ENCODE measurements around the gene CCDC85C. TPM values are rescaled to one million over a fixed set of nuclear protein-coding genes. Genes with fewer than 3 reads are reported as not detected.
A peak's percentile ranks its signal among the peaks of the same experiment; 100 is the strongest.

CCDC85C gene
- total RNA-seq, 2 experiments from 2014 or later, result 10.2 to 11.7 TPM

DNA sequence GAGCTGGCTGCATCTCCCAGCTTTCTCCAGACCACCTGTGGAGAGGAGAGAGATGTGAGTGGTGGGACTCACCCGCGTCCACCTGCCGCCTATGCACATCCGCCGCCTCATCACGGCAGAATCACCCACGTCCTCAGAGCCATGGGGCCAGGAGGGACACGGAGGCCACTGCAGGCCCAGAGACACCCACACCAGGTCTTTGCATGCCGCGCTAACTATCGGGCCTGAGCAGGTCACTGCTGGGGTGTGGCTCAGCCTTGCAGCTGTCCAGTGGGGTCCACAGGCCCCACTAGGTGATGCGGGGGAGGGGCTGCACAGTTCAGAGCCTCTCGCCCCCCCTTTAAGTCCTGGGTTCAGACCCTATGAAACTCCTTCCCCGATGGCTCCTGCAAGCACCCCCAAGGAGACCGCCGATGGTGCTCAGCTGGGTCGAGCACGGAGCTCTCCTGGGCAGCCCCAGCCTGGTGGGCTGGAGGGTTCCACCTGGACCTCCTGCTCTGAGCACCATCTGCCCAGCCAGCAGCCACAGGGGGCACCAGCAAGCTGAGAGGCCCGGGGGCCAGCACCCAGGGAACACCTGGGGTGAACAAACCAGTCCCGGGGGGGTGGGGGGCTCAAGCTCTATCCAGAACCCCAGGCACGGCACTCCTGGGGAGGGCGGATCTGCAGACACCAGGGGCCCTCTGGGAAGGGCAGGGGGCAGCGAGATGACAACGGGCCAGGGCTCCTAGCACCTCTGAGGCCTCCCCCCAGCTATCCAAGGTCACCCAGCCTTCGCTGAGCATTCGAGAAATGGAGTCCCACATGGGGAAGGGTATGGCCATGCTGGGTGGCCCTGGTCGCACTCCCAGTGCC lies 88.5 kb downstream of the CCDC85C start:
- H3K27me3 Mint-ChIP-seq, result no peaks in the 10 kb centered on the region
- no peak overlapping the region for H3K27ac Mint-ChIP-seq
- no peak for DNase-seq
- peaks cover 2% of the 10 kb centered on the region for H3K36me3 Mint-ChIP-seq (ENCODE audit: low read depth)
- no peaks in the 10 kb centered on the region for H3K4me1 Mint-ChIP-seq
- no peaks in the 10 kb centered on the region for H3K9me3 Mint-ChIP-seq
- no peak overlapping the region for H3K4me3 Mint-ChIP-seq
- ChIA-PET POLR2A (no interaction called here), CTCF (interaction anchor here (0.7 kb wide), 1 partner anchor 336 kb away, joined by 3 read pairs; no protein-coding TSS in a partner anchor)

DNA sequence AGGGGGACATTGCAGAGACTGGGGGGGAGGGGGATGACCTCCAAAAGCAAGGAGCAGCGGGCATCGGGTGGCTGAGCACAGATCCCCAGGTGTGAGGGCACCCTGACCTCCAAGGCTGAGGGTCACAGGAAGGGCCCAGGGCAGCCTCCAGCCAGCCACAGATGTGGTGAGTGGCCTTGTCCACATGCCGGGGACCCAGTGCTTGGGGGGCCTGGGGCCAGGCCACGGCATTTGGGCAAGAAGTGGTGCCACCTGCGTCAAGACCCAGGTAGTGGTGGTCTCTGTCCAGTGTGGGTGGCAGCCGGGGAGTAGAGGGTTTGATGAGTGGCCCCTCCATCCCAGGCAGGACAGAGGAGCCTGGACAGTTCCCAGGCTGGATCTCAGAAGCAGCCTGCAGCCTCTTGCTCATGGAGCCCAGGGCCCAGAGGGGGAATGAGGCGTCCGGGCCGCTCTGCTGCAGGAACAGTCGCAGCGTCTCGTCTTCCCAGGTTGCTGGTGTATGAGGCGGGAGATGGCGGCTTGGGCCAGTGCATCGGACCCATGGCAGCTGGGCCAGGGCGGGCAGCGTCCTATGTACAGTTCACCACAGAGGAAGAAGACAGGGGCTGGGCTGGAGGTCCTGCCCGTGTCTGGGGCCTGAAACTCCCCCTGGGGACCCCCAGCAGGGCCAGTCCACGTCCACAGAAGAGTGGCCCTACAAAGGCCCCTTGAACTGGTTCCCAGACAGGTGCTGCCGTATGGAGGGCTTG lies 89.3 kb downstream of the CCDC85C start:
- Mint-ChIP-seq H3K9me3 (no peaks in the 10 kb centered on the region), H3K27me3 (no peaks in the 10 kb centered on the region), H3K4me3 (no peak overlapping the region), H3K27ac (no peak overlapping the region), H3K36me3 (ENCODE audit: low read depth) (peaks cover 2% of the 10 kb centered on the region), H3K4me1 (no peaks in the 10 kb centered on the region)
- ChIA-PET CTCF (no interaction called here), POLR2A (no interaction called here)
- DNase-seq, result no peak

DNA sequence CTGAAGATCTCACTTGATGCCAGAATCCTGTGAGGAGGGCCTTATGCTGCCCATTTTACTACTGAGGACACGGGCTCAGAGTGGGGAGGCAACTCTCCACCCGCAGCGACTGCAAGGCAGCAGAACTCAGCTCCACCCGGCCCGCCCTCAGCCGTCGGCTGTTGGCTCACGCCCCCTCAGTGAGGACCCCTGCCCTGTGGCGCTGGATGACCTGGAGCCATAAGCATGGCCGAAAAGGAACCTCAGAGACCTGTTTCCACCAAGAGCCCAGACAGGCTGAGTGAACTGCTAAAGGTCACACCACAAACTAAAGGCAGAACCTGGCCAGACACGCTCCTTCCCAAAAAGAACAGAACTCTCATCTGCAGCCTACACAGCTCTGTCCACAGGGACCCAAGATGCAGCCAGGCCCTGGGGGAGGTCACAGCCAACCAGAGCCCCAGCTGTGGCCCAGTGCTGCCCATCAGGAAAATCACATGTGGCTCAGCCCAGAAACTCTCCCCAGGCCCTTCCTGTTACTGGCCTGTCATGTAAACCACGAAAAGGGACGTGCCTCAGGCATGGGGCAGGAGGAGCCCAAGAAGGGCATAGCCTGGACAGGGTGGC lies 90.0 kb downstream of the CCDC85C start:
- no peaks in the 10 kb centered on the region for H3K27me3 Mint-ChIP-seq
- H3K27ac Mint-ChIP-seq, result no peak overlapping the region
- no peaks in the 10 kb centered on the region for H3K9me3 Mint-ChIP-seq
- peaks cover 6% of the 10 kb centered on the region for H3K36me3 Mint-ChIP-seq (ENCODE audit: low read depth)
- H3K4me3 Mint-ChIP-seq, result no peak overlapping the region
- no peak for DNase-seq
- no peaks in the 10 kb centered on the region for H3K4me1 Mint-ChIP-seq
- ChIA-PET POLR2A (no interaction called here), CTCF (interaction anchor here (2.7 kb wide), 1 partner anchor 11 kb away, joined by 7 read pairs; no protein-coding TSS in a partner anchor)

DNA sequence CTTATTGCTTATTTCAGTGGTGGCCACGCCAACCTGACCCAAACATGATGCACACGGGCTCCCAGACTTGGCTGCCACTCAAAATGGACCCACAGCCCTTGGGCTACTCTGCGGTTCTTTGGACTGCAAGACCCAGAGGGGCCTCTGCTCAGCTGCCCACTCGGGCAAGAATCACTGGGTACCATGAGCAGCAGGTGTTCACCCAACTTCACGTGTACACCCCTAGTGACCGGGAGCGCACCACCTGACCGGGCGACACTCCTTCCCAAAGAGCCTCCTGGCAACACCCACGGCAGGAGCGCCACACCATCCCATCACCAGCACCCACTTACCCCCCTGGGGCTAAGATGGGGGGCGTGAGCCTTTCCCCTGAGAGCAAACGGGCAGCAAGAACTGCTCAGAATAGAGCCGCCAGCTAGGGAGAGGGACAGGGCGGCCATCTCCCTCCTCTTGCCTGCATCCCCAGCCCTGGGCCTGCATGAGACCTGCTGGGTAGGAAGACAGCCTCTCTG lies 90.8 kb downstream of the CCDC85C start:
- POLR2A ChIA-PET, result no interaction called here
- peaks cover 13% of the 10 kb centered on the region for H3K36me3 Mint-ChIP-seq (ENCODE audit: low read depth)
- CTCF ChIA-PET, result interaction anchor here (2.7 kb wide), 1 partner anchor 12 kb away, joined by 7 read pairs; no protein-coding TSS in a partner anchor
- H3K27me3 Mint-ChIP-seq, result no peaks in the 10 kb centered on the region
- H3K4me3 Mint-ChIP-seq, result no peak overlapping the region
- H3K4me1 Mint-ChIP-seq, result no peaks in the 10 kb centered on the region
- DNase-seq, result no peak
- no peaks in the 10 kb centered on the region for H3K9me3 Mint-ChIP-seq
- no peak overlapping the region for H3K27ac Mint-ChIP-seq

DNA sequence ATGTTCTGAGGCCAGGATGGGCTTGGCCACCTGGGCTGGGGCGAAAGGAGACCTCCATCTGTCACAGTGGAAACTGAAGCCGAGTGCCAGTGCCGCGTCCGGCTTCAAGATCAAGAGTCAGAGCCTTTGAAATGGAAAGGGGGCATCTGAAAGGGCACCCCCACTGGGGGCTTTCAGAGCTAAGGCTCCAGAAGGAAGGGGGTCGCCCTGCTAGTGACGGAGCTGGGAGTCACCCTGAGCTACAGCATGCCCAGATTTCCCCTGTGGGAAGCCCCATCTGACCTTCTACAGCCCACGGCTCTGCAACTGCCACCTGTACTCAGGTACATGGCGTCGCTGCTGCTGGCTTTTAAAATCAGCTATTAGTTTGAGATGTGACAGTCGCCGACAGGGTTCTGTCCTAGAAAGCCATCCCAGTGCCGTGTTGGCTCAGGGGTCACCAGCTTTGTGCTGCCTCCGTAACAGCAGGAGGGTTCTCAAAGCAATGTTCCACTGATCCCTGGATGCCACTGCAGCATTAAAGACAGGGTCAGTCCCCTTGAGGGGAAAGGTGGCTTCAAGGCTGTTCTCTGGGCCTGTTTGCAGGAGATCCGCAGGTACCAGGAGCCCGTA lies 91.3 kb downstream of the CCDC85C start:
- POLR2A ChIA-PET, result no interaction called here
- Mint-ChIP-seq H3K4me1 (no peaks in the 10 kb centered on the region), H3K27ac (no peak overlapping the region), H3K27me3 (no peaks in the 10 kb centered on the region), H3K36me3 (ENCODE audit: low read depth) (peaks cover 18% of the 10 kb centered on the region), H3K4me3 (no peak overlapping the region), H3K9me3 (no peaks in the 10 kb centered on the region)
- CTCF ChIA-PET, result interaction anchor here (2.7 kb wide), 1 partner anchor 13 kb away, joined by 7 read pairs; no protein-coding TSS in a partner anchor
- peak; percentile 11 for DNase-seq

DNA sequence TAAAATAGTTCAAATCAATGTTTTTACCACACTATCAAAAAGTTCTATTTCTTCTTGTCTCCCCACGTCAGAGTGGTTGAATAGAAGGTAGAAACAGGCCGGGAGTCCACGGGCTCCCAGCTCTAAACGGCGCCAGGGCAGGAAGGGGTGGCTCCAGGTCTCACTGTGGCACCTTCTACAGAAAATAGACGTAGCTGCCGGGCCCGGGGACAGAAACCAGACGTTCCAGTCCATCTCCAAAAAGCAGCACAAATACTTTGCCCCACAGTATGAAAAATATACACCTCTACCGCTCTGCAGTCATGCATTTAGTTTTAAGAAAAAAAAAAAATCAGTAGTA lies 91.9 kb downstream of the CCDC85C start:
- ChIA-PET POLR2A (no interaction called here), CTCF (interaction anchor here (2.7 kb wide), 1 partner anchor 13 kb away, joined by 7 read pairs; no protein-coding TSS in a partner anchor)
- Mint-ChIP-seq H3K4me3 (no peak overlapping the region), H3K4me1 (no peaks in the 10 kb centered on the region), H3K27me3 (no peaks in the 10 kb centered on the region), H3K9me3 (no peaks in the 10 kb centered on the region), H3K27ac (no peak overlapping the region), H3K36me3 (ENCODE audit: low read depth) (peaks cover 23% of the 10 kb centered on the region)
- no peak for DNase-seq

DNA sequence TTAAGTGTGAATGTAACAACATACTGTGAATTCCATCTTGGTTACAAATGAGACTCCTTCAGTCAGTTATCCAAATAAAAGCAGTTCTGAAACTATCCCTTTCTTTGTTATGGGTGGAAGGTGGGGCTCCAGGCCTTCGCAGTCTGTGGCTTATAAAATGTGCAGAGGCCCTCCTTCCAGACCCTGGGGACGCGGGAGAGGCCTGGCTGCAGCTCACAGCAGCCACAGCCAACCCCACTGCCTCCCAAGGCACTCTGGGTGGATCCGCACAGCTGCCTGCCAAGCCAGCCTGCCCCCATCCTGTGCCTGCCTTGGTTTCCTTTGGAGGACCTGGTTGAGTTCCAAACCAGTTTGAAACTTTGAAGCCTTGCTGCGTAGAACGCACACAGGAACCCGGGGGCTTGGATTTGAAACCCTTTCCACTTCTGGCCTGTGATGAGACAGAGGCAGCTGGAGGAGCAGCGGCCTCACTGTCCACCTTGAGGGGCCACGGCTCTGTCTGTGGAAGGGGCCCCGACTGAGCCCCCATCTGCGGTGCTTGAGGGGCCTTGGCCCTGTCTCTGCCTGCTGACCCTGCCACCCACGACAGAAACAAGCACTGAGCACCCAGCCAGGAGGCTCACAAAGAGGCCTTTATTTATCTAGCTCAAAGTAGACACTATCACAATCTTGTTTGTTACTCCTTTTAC lies 92.4 kb downstream of the CCDC85C start:
- ChIA-PET CTCF (interaction anchor here (2.7 kb wide), 1 partner anchor 14 kb away, joined by 7 read pairs; no protein-coding TSS in a partner anchor), POLR2A (no interaction called here)
- H3K4me1 Mint-ChIP-seq, result no peaks in the 10 kb centered on the region
- no peak overlapping the region for H3K4me3 Mint-ChIP-seq
- no peak for DNase-seq
- H3K36me3 Mint-ChIP-seq (ENCODE audit: low read depth), result peaks cover 28% of the 10 kb centered on the region
- H3K27ac Mint-ChIP-seq, result no peak overlapping the region
- no peaks in the 10 kb centered on the region for H3K27me3 Mint-ChIP-seq
- H3K9me3 Mint-ChIP-seq, result no peaks in the 10 kb centered on the region

DNA sequence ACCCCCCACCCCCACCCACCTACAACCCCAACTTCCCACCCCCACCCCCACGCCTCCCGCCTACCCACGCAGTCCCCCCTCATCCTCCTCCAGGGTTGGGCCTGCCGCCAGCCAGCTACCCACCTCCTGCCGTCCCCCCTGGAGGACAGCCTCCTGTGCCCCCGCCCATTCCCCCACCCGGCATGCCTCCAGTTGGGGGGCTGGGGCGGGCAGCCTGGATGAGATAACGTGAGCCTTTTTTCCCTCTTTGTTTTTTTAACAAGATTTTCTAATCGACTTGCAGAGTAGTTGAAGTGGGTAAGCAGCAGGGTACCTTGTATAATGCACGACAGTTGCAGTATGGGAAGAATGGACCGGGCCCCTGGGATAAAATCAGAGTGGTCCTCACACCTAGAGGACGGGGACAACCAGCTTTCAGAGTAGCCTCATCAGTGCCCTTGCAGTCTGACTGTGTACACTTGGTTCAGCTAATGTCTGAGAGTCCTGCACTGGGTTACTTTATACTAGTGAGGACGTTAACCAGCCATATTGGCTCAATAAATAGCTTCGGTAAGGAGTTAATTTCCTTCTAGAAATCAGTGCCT lies 93.4 kb downstream of the CCDC85C start:
- Mint-ChIP-seq H3K4me3 (no peak overlapping the region), H3K27me3 (no peaks in the 10 kb centered on the region), H3K4me1 (no peaks in the 10 kb centered on the region), H3K36me3 (ENCODE audit: low read depth) (peaks cover 37% of the 10 kb centered on the region), H3K9me3 (no peaks in the 10 kb centered on the region), H3K27ac (no peak overlapping the region)
- CTCF ChIA-PET, result no interaction called here
- no peak for DNase-seq
- POLR2A ChIA-PET, result no interaction called here

DNA sequence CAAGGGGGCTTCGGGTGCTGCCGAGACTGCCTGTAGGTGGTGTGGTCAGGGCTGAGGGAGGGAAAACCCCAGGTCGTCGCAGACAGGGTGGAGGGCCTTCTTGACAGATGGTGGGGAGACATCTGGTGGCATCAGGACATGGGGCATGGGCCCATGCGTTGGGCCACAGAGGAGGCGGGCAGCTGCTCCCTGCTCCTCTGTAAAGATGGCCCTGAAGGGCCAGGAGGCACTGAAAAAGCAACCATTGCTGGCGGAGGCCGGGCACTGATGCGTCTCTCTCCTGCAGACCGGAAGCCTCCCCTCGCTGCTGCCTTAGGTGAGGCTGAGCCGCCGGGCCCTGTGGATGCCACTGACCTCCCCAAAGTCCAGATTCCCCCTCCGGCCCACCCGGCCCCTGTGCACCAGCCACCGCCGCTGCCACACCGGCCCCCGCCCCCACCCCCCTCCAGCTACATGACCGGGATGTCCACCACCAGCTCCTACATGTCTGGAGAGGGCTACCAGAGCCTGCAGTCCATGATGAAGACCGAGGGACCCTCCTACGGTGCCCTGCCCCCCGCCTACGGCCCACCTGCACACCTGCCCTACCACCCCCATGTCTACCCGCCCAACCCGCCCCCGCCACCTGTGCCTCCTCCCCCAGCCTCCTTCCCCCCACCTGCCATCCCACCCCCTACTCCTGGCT lies 94.0 kb downstream of the CCDC85C start:
- no peaks in the 10 kb centered on the region for H3K4me1 Mint-ChIP-seq
- POLR2A ChIA-PET, result no interaction called here
- H3K27me3 Mint-ChIP-seq, result no peaks in the 10 kb centered on the region
- peaks cover 40% of the 10 kb centered on the region for H3K36me3 Mint-ChIP-seq (ENCODE audit: low read depth)
- no peak overlapping the region for H3K27ac Mint-ChIP-seq
- DNase-seq, result no peak
- H3K4me3 Mint-ChIP-seq, result no peak overlapping the region
- CTCF ChIA-PET, result no interaction called here
- no peaks in the 10 kb centered on the region for H3K9me3 Mint-ChIP-seq

DNA sequence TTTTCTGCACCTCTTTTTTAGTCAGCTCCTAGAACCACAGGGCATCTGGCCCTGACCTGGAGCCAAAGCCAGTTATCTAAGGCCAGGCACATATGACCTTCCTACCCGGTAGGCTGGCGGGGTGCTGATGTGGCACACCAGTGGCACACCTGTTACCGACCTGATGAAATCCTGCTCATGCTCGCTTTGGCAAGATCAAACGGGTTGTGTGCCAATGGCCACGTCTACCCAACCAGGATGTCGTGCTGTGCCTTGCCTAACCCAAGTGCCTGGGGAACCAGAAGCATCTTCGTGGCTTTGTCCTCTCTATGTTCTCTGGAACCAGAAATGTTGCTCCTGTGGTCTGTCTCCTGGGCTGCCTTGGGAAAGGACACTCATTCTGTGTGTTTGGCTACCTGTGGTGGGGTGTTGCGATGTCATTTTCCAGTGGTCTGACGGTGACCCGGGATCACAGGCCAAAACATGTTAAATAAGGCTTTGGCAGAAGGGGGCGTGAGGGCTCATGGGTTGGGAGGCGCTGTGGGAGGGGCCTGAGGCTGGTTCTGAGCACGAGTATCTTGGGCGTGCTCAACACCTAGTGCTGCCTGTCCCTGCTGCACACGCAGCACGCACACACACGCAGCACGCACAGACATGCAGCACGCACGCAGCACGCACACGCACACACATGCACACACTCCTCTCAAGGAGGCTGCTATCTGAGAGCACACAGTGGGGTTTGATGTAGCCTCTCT lies 94.9 kb downstream of the CCDC85C start:
- Mint-ChIP-seq H3K4me1 (no peaks in the 10 kb centered on the region), H3K4me3 (no peak overlapping the region), H3K27ac (no peak overlapping the region), H3K27me3 (no peaks in the 10 kb centered on the region), H3K9me3 (no peaks in the 10 kb centered on the region), H3K36me3 (ENCODE audit: low read depth) (peaks cover 48% of the 10 kb centered on the region)
- POLR2A ChIA-PET, result no interaction called here
- CTCF ChIA-PET, result no interaction called here
- no peak for DNase-seq

DNA sequence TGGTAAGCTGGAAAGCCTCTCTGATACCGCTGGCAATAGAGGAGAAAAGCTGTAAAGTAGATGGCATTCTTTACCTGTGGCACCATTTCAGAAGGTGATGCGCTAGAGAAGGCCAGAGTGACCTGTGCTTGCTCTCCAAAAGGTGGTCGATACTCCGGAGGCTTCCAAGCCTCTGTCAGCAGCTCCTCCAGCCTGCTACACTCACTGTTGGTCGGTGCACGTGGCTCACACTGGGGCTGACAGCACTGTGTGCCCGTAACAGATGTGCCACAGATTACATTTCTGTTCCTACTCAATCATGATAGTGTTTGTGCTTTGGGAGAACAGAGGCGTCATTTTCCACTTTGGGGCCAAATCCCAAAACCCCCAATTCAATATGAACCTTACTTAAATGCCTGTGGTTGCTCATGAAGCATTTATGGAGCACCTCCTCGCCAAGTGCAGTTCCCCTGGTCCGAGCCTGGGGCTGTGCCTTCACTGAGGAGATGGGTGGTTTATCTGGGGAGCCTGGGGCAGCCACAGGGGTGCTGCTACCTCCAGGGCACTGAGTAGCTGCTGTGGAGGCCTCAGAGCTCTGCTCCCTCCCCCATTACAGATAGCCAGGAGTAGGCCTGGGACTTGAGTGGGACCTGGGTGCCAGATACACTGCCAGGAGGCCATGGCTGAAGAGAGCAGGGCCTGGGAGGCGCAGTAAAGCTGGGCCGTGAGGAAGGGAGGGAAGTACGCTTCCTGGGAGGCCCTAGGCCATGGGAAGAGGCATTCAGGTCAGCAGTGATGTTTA lies 96.0 kb downstream of the CCDC85C start:
- Mint-ChIP-seq H3K4me1 (peaks cover 3% of the 10 kb centered on the region), H3K27ac (no peak overlapping the region), H3K9me3 (no peaks in the 10 kb centered on the region), H3K4me3 (no peak overlapping the region), H3K27me3 (no peaks in the 10 kb centered on the region), H3K36me3 (ENCODE audit: low read depth) (peaks cover 58% of the 10 kb centered on the region)
- ChIA-PET POLR2A (no interaction called here), CTCF (no interaction called here)
- no peak for DNase-seq

Data from activated CD4-positive, alpha-beta memory T cell treated with anti-CD3 and anti-CD28 coated beads, Interleukin-2, amount 10 ng/mL, durations not matched to agents 7 days and 5 days (primary cell).